Peyer's patch (tissue), 4 donors: ENCODE data around the gene CTU2.

Experiments
- CTCF ChIP-seq, 6 experiments: fragments of 450-650 bp in 4 of 6; fragments of 200-600 bp in 2 of 6; sonication (generic) in 1 of 6; IDR thresholded peaks; one replicate each; pipeline ENCODE4 v1.5.1; 2017 to 2019; ENCODE audit warnings: antibody characterized with exemption in 6 of 6, mild to moderate bottlenecking in 3 of 6, moderate library complexity in 1 of 6
- POLR2A ChIP-seq, 2 donors: fragments of 450-650 bp; IDR thresholded peaks; one replicate each; pipeline ENCODE4 v1.5.1; 2017; ENCODE audit warnings: antibody characterized with exemption in 2 of 2, mild to moderate bottlenecking in 2 of 2, moderate library complexity in 2 of 2

GRCh38 chr16:88705076-88705684, 1.1 kb upstream of the CTU2 start:
- TF ChIP-seq CTCF (IDR thresholded peaks at IDR 0.05) (no peak), POLR2A (IDR thresholded peaks at IDR 0.05) (peak in 1 of 2 donors; percentile 11)
